ENCODE measurements around the gene HSPE1. TPM values are rescaled to one million over a fixed set of nuclear protein-coding genes. Genes with fewer than 3 reads are reported as not detected.

Gene HSPE1
- total and polyA plus RNA-seq, 3 experiments from 2014 or later, result 141 to 476 (median 449) TPM

GRCh38 chr2:197454923-197455322 is 45.3 kb upstream of the HSPE1 start:
- Mint-ChIP-seq H3K36me3 (peaks cover 0 to 44% (median 6%) of the 10 kb centered on the region in 3 donors), H3K4me1 (peaks cover 49 to 68% (median 66%) of the 10 kb centered on the region in 3 donors), H3K27me3 (peaks cover 0 to 5% of the 10 kb centered on the region in 2 donors), H3K27ac (peak overlapping the region in 7 of 8 donors; percentile 59 to 100 (median 100)), H3K9me3 (no peaks in the 10 kb centered on the region), H3K4me3 (peak overlapping the region; percentile 94 to 100 (median 99))
- ChIA-PET POLR2A (interaction anchor here (0.6 to 1.1 kb wide), 2 partner anchors 45 to 190 kb away, joined by 3 to 8 read pairs; partner anchors contain the start of gene HSPD1), CTCF (no interaction called here)
- Histone ChIP-seq H3K27me3 (ENCODE audit: insufficient read depth, low read length, poor library complexity, severe bottlenecking) (no peaks in the 10 kb centered on the region), H3K9me3 (ENCODE audit: low read length) (no peaks in the 10 kb centered on the region), H3K27ac (ENCODE audit: low read depth, low read length) (peak overlapping the region; percentile 99), H3K4me1 (ENCODE audit: insufficient read depth, low read length) (peaks cover 36% of the 10 kb centered on the region), H3K36me3 (ENCODE audit: insufficient read depth, low read length) (no peaks in the 10 kb centered on the region), H3K4me3 (ENCODE audit: low read length) (peak overlapping the region; percentile 83)
- no peak for DNase-seq

DNA sequence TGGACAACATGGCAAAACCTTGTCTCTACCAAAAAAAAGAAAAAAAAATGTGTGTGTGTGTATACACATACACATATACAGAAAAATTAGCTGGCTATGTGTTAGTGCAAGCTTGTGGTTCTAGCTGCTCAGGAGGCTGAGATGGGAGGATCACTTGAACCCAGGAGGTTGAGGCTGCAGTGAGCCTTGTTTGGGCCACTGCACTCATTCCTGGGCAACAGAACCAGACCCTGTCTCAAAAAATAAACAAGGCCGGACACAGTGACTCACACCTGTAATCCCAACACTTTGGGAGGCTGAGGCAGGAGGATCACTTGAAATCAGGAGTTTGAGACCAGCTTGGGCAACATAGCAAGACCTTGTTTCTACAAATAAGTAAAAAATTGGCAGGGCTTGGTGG is 44.8 kb upstream of the HSPE1 start:
- Histone ChIP-seq H3K4me1 (ENCODE audit: insufficient read depth, low read length) (peaks cover 40% of the 10 kb centered on the region), H3K9me3 (ENCODE audit: low read length) (no peaks in the 10 kb centered on the region), H3K27me3 (ENCODE audit: insufficient read depth, low read length, poor library complexity, severe bottlenecking) (no peaks in the 10 kb centered on the region), H3K4me3 (ENCODE audit: low read length) (peak overlapping the region; percentile 29), H3K27ac (ENCODE audit: low read depth, low read length) (no peak overlapping the region), H3K36me3 (ENCODE audit: insufficient read depth, low read length) (peaks cover 4% of the 10 kb centered on the region)
- no peak for DNase-seq
- Mint-ChIP-seq H3K9me3 (no peaks in the 10 kb centered on the region), H3K27ac (peak overlapping the region in 7 of 8 donors; percentile 35 to 92 (median 57)), H3K4me3 (peak overlapping the region in 6 of 7 donors; percentile 43 to 99 (median 65)), H3K4me1 (peaks cover 50 to 69% (median 68%) of the 10 kb centered on the region in 3 donors), H3K27me3 (peaks cover 0 to 5% of the 10 kb centered on the region in 2 donors), H3K36me3 (peaks cover 0 to 48% (median 7%) of the 10 kb centered on the region in 3 donors)
- POLR2A ChIA-PET, result interaction anchor here (0.6 to 1.1 kb wide), 3 partner anchors 17 to 190 kb away, joined by 3 to 8 read pairs (median 3); partner anchors contain the start of gene HSPD1
- CTCF ChIA-PET, result interaction anchor here (1.1 kb wide), 1 partner anchor 21 kb away, joined by 3 read pairs; the partner anchor contains the start of gene SF3B1

GRCh38 chr2:197460649-197461048 is 39.5 kb upstream of the HSPE1 start:
- peaks cover 22% of the 10 kb centered on the region for H3K36me3 ChIP-seq (ENCODE audit: insufficient read depth, low read length)
- CTCF ChIA-PET, result no interaction called here

DNA sequence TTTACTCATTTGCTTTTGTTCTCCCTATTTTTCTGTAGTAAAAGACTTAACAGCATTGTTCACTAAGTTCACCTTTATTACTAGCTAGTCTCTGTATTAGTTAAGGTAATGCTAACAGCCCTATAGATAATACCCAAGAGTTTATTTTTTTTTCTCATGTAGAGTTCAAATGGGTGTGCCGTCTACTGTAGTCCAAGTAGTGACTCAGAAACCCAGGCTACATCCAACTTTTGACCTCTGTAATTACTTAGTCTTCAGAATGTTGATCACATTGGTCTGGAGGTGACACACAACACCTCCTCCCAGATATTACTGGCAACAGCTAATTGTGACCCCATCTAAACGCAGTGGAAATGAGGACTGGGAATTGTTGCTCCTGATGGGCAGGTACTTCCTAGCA is 39.1 kb upstream of the HSPE1 start:
- Mint-ChIP-seq H3K27ac (peak overlapping the region in 5 of 8 donors; percentile 8 to 77 (median 50)), H3K36me3 (peaks cover 2 to 65% (median 12%) of the 10 kb centered on the region in 3 donors), H3K9me3 (no peaks in the 10 kb centered on the region), H3K4me1 (peaks cover 29 to 50% (median 43%) of the 10 kb centered on the region in 3 donors), H3K4me3 (no peak overlapping the region), H3K27me3 (no peaks in the 10 kb centered on the region)
- no peak for DNase-seq
- no peak overlapping the region for H3K27ac ChIP-seq (ENCODE audit: low read depth, low read length)
- no peaks in the 10 kb centered on the region for H3K27me3 ChIP-seq (ENCODE audit: insufficient read depth, low read length, poor library complexity, severe bottlenecking)
- POLR2A ChIA-PET, result no interaction called here
- H3K4me3 ChIP-seq (ENCODE audit: low read length), result no peak overlapping the region
- CTCF ChIA-PET, result no interaction called here
- H3K4me1 ChIP-seq (ENCODE audit: insufficient read depth, low read length), result peaks cover 17% of the 10 kb centered on the region
- H3K9me3 ChIP-seq (ENCODE audit: low read length), result no peaks in the 10 kb centered on the region
- H3K36me3 ChIP-seq (ENCODE audit: insufficient read depth, low read length), result peaks cover 26% of the 10 kb centered on the region

More at GRCh38 chr2:197460649-197461048, 39.5 kb upstream of the HSPE1 start:
- Histone ChIP-seq H3K27me3 (ENCODE audit: insufficient read depth, low read length, poor library complexity, severe bottlenecking) (no peaks in the 10 kb centered on the region), H3K9me3 (ENCODE audit: low read length) (no peaks in the 10 kb centered on the region), H3K4me3 (ENCODE audit: low read length) (no peak overlapping the region), H3K27ac (ENCODE audit: low read depth, low read length) (no peak overlapping the region), H3K4me1 (ENCODE audit: insufficient read depth, low read length) (peaks cover 19% of the 10 kb centered on the region)
- Mint-ChIP-seq H3K4me3 (no peak overlapping the region), H3K36me3 (peaks cover 0 to 66% (median 11%) of the 10 kb centered on the region in 3 donors), H3K9me3 (no peaks in the 10 kb centered on the region), H3K4me1 (peaks cover 30 to 52% (median 45%) of the 10 kb centered on the region in 3 donors), H3K27me3 (no peaks in the 10 kb centered on the region), H3K27ac (peak overlapping the region in 2 of 8 donors; percentile 50 to 63)
- DNase-seq, result no peak
- POLR2A ChIA-PET, result no interaction called here

DNA sequence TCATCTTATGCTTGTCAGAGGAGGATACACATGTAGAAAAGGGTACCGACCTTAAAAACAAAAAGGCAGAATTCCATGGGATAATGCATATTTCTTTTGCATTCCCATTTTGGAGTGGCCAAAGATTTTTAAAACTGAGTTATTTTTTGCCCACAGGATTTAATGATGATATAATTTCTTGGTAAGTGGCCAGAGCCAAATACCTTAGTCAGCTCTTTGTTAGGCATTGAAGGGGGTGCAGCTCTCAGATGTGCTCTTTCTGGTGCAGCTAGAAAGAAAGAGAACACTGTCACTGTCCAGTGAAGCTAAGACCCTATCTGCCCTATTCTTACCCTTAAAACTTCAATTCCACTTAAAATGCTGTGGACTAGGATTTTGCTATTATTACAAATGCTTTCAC is 36.0 kb upstream of the HSPE1 start:
- DNase-seq, result no peak
- H3K4me3 Mint-ChIP-seq, result no peak overlapping the region
- ChIA-PET POLR2A (interaction anchor here (0.6 to 0.8 kb wide), 2 partner anchors 11 to 25 kb away, joined by 3 read pairs; no protein-coding TSS in a partner anchor), CTCF (no interaction called here)
- Histone ChIP-seq H3K9me3 (ENCODE audit: low read length) (no peaks in the 10 kb centered on the region), H3K4me1 (ENCODE audit: insufficient read depth, low read length) (peaks cover 10% of the 10 kb centered on the region), H3K27ac (ENCODE audit: low read depth, low read length) (no peak overlapping the region), H3K36me3 (ENCODE audit: insufficient read depth, low read length) (peaks cover 35% of the 10 kb centered on the region), H3K27me3 (ENCODE audit: insufficient read depth, low read length, poor library complexity, severe bottlenecking) (no peaks in the 10 kb centered on the region), H3K4me3 (ENCODE audit: low read length) (no peak overlapping the region)
- H3K9me3 Mint-ChIP-seq, result no peaks in the 10 kb centered on the region
- H3K36me3 Mint-ChIP-seq, result peaks cover 6 to 76% (median 18%) of the 10 kb centered on the region in 3 donors
- no peaks in the 10 kb centered on the region for H3K27me3 Mint-ChIP-seq
- H3K4me1 Mint-ChIP-seq, result peaks cover 15 to 32% (median 23%) of the 10 kb centered on the region in 3 donors
- H3K27ac Mint-ChIP-seq, result peak overlapping the region in 2 of 8 donors; percentile 37 to 58

DNA sequence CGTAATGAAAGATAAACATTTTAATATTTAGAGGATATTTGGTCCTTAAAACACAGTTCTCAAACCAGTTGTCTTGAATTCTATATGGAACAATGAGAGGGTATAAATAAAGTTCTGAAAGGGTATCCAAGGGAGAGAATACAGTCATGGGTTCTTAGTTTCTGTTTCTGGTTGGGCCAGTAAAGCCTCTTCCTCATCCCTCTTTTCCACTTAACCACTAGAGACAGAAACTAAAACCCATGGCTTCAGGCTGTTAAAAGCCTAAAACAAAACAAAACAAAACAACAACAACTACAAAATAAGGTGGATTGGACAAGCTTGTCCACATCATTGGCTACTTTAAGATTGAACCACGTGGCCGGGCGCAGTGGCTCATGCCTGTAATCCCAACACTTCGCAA is 28.0 kb upstream of the HSPE1 start:
- Histone ChIP-seq H3K9me3 (ENCODE audit: low read length) (no peaks in the 10 kb centered on the region), H3K36me3 (ENCODE audit: insufficient read depth, low read length) (peaks cover 47% of the 10 kb centered on the region), H3K27ac (ENCODE audit: low read depth, low read length) (no peak overlapping the region), H3K27me3 (ENCODE audit: insufficient read depth, low read length, poor library complexity, severe bottlenecking) (no peaks in the 10 kb centered on the region), H3K4me3 (ENCODE audit: low read length) (no peak overlapping the region), H3K4me1 (ENCODE audit: insufficient read depth, low read length) (no peaks in the 10 kb centered on the region)
- CTCF ChIA-PET, result no interaction called here
- Mint-ChIP-seq H3K9me3 (no peaks in the 10 kb centered on the region), H3K27me3 (no peaks in the 10 kb centered on the region), H3K4me1 (peaks cover 1 to 5% (median 4%) of the 10 kb centered on the region in 3 donors), H3K36me3 (peaks cover 0 to 83% (median 13%) of the 10 kb centered on the region in 3 donors), H3K4me3 (no peak overlapping the region), H3K27ac (peak overlapping the region in 2 of 8 donors; percentile 43 to 79)
- POLR2A ChIA-PET, result no interaction called here
- no peak for DNase-seq

- H3K27me3 Mint-ChIP-seq, result no peaks in the 10 kb centered on the region
- Histone ChIP-seq H3K27me3 (ENCODE audit: insufficient read depth, low read length, poor library complexity, severe bottlenecking) (no peaks in the 10 kb centered on the region), H3K4me3 (ENCODE audit: low read length) (no peak overlapping the region), H3K9me3 (ENCODE audit: low read length) (no peaks in the 10 kb centered on the region), H3K4me1 (ENCODE audit: insufficient read depth, low read length) (no peaks in the 10 kb centered on the region), H3K36me3 (ENCODE audit: insufficient read depth, low read length) (peaks cover 41% of the 10 kb centered on the region), H3K27ac (ENCODE audit: low read depth, low read length) (no peak overlapping the region)
- peaks cover 0 to 2% (median under 1%) of the 10 kb centered on the region in 3 donors for H3K4me1 Mint-ChIP-seq
- ChIA-PET CTCF (no interaction called here), POLR2A (no interaction called here)
- H3K9me3 Mint-ChIP-seq, result no peaks in the 10 kb centered on the region
- H3K36me3 Mint-ChIP-seq, result peaks cover 26 to 72% (median 31%) of the 10 kb centered on the region in 3 donors
- no peak overlapping the region for H3K4me3 Mint-ChIP-seq
- DNase-seq, result no peak
- H3K27ac Mint-ChIP-seq, result peak overlapping the region in 3 of 8 donors; percentile 38 to 91 (median 52)
Measured at GRCh38 chr2:197477797-197478196, 22.4 kb upstream of the HSPE1 start.

DNA sequence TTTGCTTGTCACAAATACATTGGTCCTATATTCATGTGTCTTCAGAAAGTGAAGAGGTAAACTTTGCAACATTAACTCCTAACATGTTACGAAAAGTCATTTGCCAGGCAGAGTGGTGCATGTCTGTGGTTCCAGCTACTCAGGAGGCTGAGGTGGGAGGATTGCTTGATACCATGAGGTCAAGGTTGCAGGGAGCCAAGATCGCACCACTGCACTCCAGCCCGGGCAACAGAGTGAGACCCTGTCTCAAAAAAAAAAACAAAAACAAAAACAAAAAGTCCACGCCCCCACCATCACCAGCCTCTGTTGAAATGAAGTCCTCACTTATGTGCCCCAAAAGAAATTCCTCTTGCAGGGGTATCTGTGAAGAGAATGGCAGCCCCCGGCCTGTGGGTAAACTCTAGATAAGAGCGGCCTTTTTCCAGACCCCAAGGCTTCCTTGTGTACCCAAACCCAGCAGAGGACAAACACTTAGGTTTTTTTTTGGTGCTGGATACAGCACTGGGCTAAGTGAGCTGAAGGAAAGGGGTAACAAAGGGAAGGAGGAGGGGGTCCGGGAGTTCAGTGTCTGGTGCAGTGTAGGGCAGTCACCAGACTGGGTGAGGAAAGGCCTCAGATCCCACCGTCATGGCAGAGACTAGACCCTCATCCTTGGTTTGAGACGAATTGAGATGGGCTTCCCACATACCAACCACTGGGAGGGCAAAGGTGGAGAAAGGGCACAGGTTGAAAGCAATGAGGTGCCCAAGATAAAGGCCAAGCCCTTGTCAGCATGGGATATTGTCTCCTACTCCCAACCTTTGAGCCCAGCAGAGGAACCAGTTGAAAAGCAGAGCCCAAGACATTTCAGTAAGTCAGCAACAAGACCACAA is 19.8 kb upstream of the HSPE1 start:
- no peaks in the 10 kb centered on the region for H3K4me1 ChIP-seq (ENCODE audit: insufficient read depth, low read length)
- H3K27me3 ChIP-seq (ENCODE audit: insufficient read depth, low read length, poor library complexity, severe bottlenecking), result no peaks in the 10 kb centered on the region
- Mint-ChIP-seq H3K27me3 (no peaks in the 10 kb centered on the region), H3K4me1 (peaks cover 0 to 2% (median 0%) of the 10 kb centered on the region in 3 donors), H3K4me3 (peak overlapping the region in 1 of 7 donors; percentile 58), H3K9me3 (peaks cover 0 to 16% (median 8%) of the 10 kb centered on the region in 5 donors), H3K36me3 (peaks cover 22 to 65% (median 46%) of the 10 kb centered on the region in 3 donors), H3K27ac (peak overlapping the region in 3 of 8 donors; percentile 3 to 71 (median 30))
- H3K36me3 ChIP-seq (ENCODE audit: insufficient read depth, low read length), result peaks cover 24% of the 10 kb centered on the region
- DNase-seq, result no peak
- ChIA-PET CTCF (no interaction called here), POLR2A (no interaction called here)
- no peaks in the 10 kb centered on the region for H3K9me3 ChIP-seq (ENCODE audit: low read length)
- H3K27ac ChIP-seq (ENCODE audit: low read depth, low read length), result no peak overlapping the region
- no peak overlapping the region for H3K4me3 ChIP-seq (ENCODE audit: low read length)
